Measurements from ENCODE around the gene CFAP299. TPM values are rescaled to one million over a fixed set of nuclear protein-coding genes. Genes with fewer than 3 reads are reported as not detected.

Gene CFAP299
- total RNA-seq, 3 donors from 2014 or later = not detected

- intact Hi-C loops (cut with DNase I, micrococcal nuclease) = no loop called here
- no peaks in the 10 kb centered on the region for H3K4me1 ChIP-seq (ENCODE audit: low read depth)
- H3K9me3 ChIP-seq = no peaks in the 10 kb centered on the region
- no peaks in the 10 kb centered on the region for H3K36me3 ChIP-seq (ENCODE audit: low read depth)
- no peak for ATAC-seq
- H3K4me3 ChIP-seq = no peak overlapping the region
- DNase-seq = no peak
- no peak for TF ChIP-seq CTCF (IDR thresholded peaks at IDR 0.05)
Measured at GRCh38 chr4:80423553-80424224, 88.2 kb downstream of the CFAP299 start.

GRCh38 chr4:80424225-80424581 lies 88.7 kb downstream of the CFAP299 start:
- intact Hi-C loops (cut with DNase I, micrococcal nuclease) = no loop called here
- TF ChIP-seq CTCF (IDR thresholded peaks at IDR 0.05) = no peak

GRCh38 chr4:80425124-80426100 lies 89.9 kb downstream of the CFAP299 start:
- no peak for TF ChIP-seq CTCF (IDR thresholded peaks at IDR 0.05)
- no peaks in the 10 kb centered on the region for H3K36me3 ChIP-seq (ENCODE audit: low read depth)
- no peaks in the 10 kb centered on the region for H3K4me1 ChIP-seq (ENCODE audit: low read depth)
- DNase-seq (no peak), ATAC-seq (peak; percentile 43)
- H3K4me3 ChIP-seq = no peak overlapping the region
- intact Hi-C loops (cut with DNase I, micrococcal nuclease) = no loop called here
- H3K9me3 ChIP-seq = no peaks in the 10 kb centered on the region

More at GRCh38 chr4:80424225-80424581, 88.7 kb downstream of the CFAP299 start:
- Histone ChIP-seq H3K4me1 (ENCODE audit: low read depth) (no peaks in the 10 kb centered on the region), H3K9me3 (no peaks in the 10 kb centered on the region), H3K36me3 (ENCODE audit: low read depth) (no peaks in the 10 kb centered on the region), H3K4me3 (no peak overlapping the region)
- no peak for ATAC-seq
- no peak for DNase-seq

- H3K4me1 ChIP-seq (ENCODE audit: low read depth) = no peaks in the 10 kb centered on the region
- no peaks in the 10 kb centered on the region for H3K36me3 ChIP-seq (ENCODE audit: low read depth)
- no peak overlapping the region for H3K4me3 ChIP-seq
- DNase-seq (no peak), ATAC-seq (no peak)
- intact Hi-C loops (cut with DNase I, micrococcal nuclease) = no loop called here
- no peaks in the 10 kb centered on the region for H3K9me3 ChIP-seq
- TF ChIP-seq CTCF (IDR thresholded peaks at IDR 0.05) = no peak
Measured at GRCh38 chr4:80431203-80431965, 95.9 kb downstream of the CFAP299 start.

GRCh38 chr4:80434238-80434637 lies 98.7 kb downstream of the CFAP299 start:
- intact Hi-C loops (cut with DNase I, micrococcal nuclease) = no loop called here
- H3K36me3 ChIP-seq (ENCODE audit: low read depth) = no peaks in the 10 kb centered on the region
- H3K4me3 ChIP-seq = no peak overlapping the region
- TF ChIP-seq CTCF (IDR thresholded peaks at IDR 0.05) = no peak
- H3K4me1 ChIP-seq (ENCODE audit: low read depth) = no peaks in the 10 kb centered on the region
- ATAC-seq = no peak
- DNase-seq = no peak
- no peaks in the 10 kb centered on the region for H3K9me3 ChIP-seq
